Coronary artery (tissue), 2 donors: ENCODE measurements around the gene PACS1.

Source experiments
- DNase-seq: peaks from one replicate; pipeline ENCODE4 v3.0.0-alpha.2; 2017; ENCODE audit warnings: low spot score
- H3K27ac ChIP-seq, 2 donors: fragments of 200-600 bp; sonication (generic); one replicate each; pipeline ENCODE4 v1.5.1; 2016 to 2019
- H3K4me3 ChIP-seq: fragments of 200-600 bp; sonication (generic); 2 replicates; pipeline ENCODE4 v1.5.1; 2016; ENCODE audit warnings: mild to moderate bottlenecking, moderate library complexity
- TF ChIP-seq, protein P1 (sequence below): fragments of 200-600 bp; sonication (generic); IDR thresholded peaks from one replicate; pipeline ENCODE4 v1.5.1; 2019; ENCODE audit warnings: antibody characterized with exemption

PACS1 gene

DNA sequence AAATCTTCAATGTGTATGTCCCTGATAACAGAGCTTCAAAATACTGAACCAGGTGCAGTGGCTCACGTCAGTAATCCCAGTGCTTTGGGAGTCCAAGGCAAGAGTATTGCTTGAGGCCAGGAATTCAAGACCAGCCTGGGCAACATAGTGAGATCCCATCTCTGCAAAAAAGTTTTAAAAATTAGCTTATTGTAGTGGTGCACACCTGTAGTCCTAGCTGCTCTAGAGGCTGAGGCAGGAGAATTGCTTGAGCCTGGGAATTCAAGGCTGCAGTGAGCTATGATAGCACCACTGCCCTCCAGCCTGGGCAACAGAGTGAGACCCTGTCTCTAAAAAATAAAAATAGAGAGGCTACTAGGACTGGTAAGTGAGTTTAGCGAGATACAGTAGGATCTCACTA is 84.0 kb downstream of the PACS1 start:
- DNase-seq = no peak
- TF ChIP-seq, protein P1, sequence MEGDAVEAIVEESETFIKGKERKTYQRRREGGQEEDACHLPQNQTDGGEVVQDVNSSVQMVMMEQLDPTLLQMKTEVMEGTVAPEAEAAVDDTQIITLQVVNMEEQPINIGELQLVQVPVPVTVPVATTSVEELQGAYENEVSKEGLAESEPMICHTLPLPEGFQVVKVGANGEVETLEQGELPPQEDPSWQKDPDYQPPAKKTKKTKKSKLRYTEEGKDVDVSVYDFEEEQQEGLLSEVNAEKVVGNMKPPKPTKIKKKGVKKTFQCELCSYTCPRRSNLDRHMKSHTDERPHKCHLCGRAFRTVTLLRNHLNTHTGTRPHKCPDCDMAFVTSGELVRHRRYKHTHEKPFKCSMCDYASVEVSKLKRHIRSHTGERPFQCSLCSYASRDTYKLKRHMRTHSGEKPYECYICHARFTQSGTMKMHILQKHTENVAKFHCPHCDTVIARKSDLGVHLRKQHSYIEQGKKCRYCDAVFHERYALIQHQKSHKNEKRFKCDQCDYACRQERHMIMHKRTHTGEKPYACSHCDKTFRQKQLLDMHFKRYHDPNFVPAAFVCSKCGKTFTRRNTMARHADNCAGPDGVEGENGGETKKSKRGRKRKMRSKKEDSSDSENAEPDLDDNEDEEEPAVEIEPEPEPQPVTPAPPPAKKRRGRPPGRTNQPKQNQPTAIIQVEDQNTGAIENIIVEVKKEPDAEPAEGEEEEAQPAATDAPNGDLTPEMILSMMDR = no peak
- Histone ChIP-seq H3K27ac (no peak overlapping the region), H3K4me3 (no peak overlapping the region)

DNA sequence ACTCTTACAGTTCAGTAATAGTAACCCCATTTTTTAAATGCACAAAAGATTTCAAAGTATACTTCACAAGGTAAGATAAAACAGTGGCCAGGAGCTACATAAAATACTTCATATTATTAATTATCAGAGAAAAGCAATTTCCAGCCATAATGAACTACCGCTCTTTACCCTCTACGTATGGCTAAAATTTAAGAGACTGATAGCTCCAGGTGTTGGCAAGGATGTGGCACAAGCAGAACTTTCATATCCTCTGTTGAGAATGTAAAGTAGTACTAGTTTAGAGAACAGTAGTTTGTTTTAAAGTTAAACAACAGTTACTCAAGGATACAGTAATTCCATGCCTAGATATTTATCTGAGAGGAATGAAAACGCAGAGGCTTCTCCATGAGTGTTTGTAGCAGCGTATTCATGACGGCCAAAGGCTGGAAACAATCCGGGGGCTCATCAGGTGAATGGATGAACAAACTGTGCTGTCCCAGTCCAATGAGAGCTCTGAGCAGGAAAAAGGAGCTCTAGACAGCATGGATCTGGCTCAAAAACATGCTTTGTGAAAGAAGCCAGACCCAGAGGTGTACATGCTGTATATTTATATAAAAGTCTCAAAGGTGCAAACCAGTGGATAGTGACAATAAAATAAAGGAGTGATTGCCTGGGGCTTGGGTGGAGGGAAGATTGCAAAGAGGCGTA is 85.5 kb downstream of the PACS1 start:
- H3K4me3 ChIP-seq = no peak overlapping the region
- no peak overlapping the region for H3K27ac ChIP-seq
- DNase-seq = no peak
- TF ChIP-seq, protein P1 = no peak

DNA sequence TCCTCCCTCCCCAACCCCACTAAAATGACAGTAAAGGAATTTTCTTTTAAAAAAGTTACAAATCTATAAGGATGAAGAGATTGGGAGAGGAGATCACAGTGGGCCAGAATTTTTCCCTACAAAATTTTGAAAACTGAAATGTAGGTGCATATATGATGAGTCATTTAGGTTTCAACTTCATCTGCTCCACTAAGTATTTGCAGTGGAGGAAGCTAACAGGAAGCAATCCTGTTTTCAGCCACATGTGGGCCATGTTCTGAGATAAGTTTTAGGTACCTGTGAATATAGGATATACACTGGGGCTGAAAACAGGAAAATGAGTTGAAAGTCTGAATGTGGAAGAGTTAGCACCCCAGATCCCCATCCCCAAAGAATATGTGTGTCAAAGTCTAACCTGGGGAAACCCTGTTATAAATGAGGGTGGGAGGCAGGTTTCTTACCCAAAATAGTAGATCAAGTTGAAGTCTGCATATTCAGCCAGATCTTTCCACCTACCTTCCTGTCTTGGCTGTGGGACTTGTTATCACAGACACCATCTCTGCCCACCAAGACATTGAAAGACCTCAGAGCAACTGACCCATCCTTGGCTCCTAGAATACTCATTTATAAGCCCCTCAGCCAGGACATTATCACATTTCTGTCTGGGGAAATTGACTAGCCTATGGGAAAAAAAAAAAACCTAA is 87.3 kb downstream of the PACS1 start:
- no peak overlapping the region for H3K4me3 ChIP-seq
- TF ChIP-seq, protein P1 = no peak
- no peak overlapping the region for H3K27ac ChIP-seq
- no peak for DNase-seq

DNA sequence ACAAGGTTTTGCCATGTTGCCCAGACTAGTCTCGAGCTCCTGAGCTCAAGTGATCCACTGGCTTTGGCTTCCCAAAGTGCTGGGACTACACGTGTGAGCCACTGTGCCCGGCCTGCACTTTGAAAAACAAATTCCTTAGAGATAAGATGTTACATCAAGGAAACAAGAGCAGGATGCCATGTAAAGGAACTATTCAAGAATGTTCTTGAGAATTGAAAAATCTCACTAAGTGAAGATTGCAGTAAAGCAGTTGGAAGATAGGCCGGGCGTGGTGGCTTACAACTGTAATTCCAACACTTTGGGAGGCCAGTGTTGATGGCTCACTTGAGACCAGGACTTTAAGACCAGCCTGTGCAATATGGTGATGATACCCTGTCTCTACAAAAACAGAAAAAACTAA is 88.1 kb downstream of the PACS1 start:
- TF ChIP-seq, protein P1 = no peak
- no peak for DNase-seq
- H3K4me3 ChIP-seq = no peak overlapping the region
- H3K27ac ChIP-seq = no peak overlapping the region

DNA sequence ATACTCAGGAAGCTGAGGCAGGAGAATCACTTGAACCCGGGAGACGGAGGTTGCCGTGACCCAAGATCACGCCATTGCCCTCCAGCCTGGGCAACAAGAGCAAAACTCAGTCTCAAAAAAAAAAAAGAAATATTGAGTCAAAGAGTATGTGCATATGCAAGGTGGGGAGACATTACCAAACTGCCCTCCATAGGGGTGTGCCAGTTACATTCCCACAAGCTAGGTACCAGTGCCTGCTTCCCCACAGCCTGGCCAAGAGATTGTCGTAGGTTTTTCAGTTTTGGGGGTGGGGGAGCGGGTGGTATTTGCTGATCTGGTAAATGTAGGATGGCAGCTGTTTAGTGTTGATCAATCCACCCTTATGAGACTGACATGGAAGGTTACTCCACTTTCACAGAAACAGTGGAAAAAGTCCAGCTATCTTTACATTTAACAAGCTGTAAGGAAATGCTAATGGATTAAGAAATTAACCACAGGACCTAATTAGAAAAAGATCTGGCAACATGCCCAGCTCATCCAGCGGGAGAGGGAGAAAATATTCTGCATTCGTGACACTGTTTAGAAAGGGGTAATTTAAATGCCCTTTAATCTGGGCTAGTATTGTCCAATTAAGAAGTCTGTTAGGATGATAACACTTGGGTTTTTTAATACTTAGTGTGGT is 89.4 kb downstream of the PACS1 start:
- Histone ChIP-seq H3K27ac (no peak overlapping the region), H3K4me3 (no peak overlapping the region)
- TF ChIP-seq, protein P1 = no peak
- DNase-seq = no peak

DNA sequence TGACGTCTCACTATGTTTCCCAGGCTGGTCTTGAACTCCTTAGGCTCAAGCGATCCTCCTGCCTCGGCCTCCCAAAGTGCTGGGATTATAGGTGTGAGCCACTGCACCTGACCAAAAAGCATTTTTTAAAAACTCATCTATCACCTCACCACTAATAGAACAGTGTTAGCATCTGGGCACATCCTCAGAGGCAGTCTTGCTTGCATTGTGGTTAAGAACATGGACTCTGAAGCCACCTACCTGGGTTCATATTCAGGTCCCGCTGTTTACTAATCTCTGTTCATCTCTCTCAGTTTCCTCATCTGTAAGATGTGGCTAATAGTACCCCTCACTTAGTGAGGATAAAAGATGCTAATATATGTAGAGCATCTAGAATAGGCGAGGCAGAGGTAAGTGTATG is 90.6 kb downstream of the PACS1 start:
- Histone ChIP-seq H3K4me3 (no peak overlapping the region), H3K27ac (no peak overlapping the region)
- TF ChIP-seq, protein P1 = no peak
- no peak for DNase-seq

DNA sequence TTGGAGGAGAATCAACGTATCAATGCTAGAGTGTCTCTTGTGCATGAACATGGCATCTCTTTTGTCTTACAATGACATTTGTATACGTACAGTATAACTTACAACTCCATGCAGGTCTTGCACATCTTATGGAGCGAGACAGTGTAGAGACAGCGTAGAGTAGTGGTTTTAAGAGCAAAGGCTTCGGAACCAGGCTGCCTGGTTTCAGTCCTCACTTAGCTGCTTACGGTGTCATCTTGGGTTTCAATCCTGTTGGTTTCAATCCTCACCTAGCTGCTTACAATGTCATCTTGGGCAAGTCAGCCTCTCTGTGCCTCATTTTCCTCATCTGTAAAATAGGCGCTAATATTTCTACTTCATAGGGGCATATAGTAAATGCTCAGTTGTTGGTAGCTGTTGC is 98.2 kb downstream of the PACS1 start:
- Histone ChIP-seq H3K27ac (no peak overlapping the region), H3K4me3 (no peak overlapping the region)
- TF ChIP-seq, protein P1 = no peak
- no peak for DNase-seq
